ENCODE results near the gene CAMKMT.
A peak's percentile ranks its signal among the peaks of the same experiment; 100 is the strongest.

CAMKMT gene

GRCh38 chr2:44723921-44724320, 362.2 kb downstream of the CAMKMT start:
- H3K18ac ChIP-seq (ENCODE audit: low read length) = no peak overlapping the region
- H3K14ac ChIP-seq (ENCODE audit: low read length) = no peak overlapping the region
- no peak overlapping the region for H3K27ac ChIP-seq (ENCODE audit: low read depth, low read length)
- no peak overlapping the region for H4K12ac ChIP-seq (ENCODE audit: low read depth, low read length)
- H4K91ac ChIP-seq (ENCODE audit: low read depth, low read length) = no peak overlapping the region
- H3K9ac ChIP-seq (ENCODE audit: low read length) = no peak overlapping the region
- DNase-seq = peak; percentile 88 to 96
- no peak overlapping the region for H2AFZ ChIP-seq (ENCODE audit: insufficient read depth, low read length, poor library complexity)
- no peak overlapping the region for H3K4me2 ChIP-seq (ENCODE audit: low read length)
- H3K27me3 ChIP-seq (ENCODE audit: insufficient read depth, low read length) = no peaks in the 10 kb centered on the region
- H2BK5ac ChIP-seq (ENCODE audit: low read depth, low read length, poor library complexity) = no peak overlapping the region
- H3K4me1 ChIP-seq (ENCODE audit: control insufficient read depth in 1 of 2, insufficient read depth in 2 of 2, low read length in 2 of 2) = no peaks in the 10 kb centered on the region
- H2AK5ac ChIP-seq (ENCODE audit: low read length) = no peak overlapping the region
- no peak overlapping the region for H3K23ac ChIP-seq (ENCODE audit: low read length)
- H3K79me1 ChIP-seq (ENCODE audit: low read length) = no peaks in the 10 kb centered on the region
- H3K9me3 ChIP-seq (ENCODE audit: insufficient read depth, low read depth, low read length) = no peaks in the 10 kb centered on the region
- H2BK12ac ChIP-seq (ENCODE audit: low read length) = no peak overlapping the region
- no peak overlapping the region for H3K4ac ChIP-seq (ENCODE audit: low read depth, low read length)
- WGBS (ENCODE audit: extremely low coverage, insufficient coverage, insufficient read length) = no CpG with 5 or more reads among the region's 3 CpGs
- no peaks in the 10 kb centered on the region for H3K79me2 ChIP-seq (ENCODE audit: control insufficient read depth, insufficient read depth, low read length, poor library complexity)
- H2BK120ac ChIP-seq (ENCODE audit: insufficient read depth, low read length, poor library complexity) = no peak overlapping the region
- H3K4me3 ChIP-seq (ENCODE audit: low read depth, low read length) = no peak overlapping the region
- H4K8ac ChIP-seq (ENCODE audit: low read depth, low read length) = no peak overlapping the region
- no peaks in the 10 kb centered on the region for H3K36me3 ChIP-seq (ENCODE audit: control insufficient read depth in 1 of 2, insufficient read depth in 2 of 2, low read length in 2 of 2)

DNA sequence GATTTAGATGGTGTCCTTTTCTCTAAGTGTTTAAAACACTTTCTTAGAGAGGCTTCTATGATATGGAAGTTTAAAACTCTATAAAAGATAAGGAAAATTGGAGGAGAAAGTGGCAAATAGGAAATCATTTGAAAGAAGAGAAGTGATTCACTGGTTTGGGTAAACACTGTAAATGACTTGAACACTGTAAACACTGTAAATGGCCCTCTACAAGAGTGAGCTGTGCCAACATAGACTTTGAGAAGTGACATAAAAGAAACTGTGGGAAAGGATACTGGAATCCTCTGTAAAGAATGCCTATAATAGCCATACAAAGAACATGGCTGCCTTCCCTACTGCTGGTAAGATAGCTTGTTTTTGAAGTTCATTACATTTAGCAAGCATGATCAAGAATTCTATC, 368.8 kb downstream of the CAMKMT start:
- Histone ChIP-seq H2BK120ac (ENCODE audit: insufficient read depth, low read length, poor library complexity) (no peak overlapping the region), H3K18ac (ENCODE audit: low read length) (no peak overlapping the region), H3K14ac (ENCODE audit: low read length) (no peak overlapping the region), H2BK12ac (ENCODE audit: low read length) (no peak overlapping the region), H2BK5ac (ENCODE audit: low read depth, low read length, poor library complexity) (no peak overlapping the region), H3K4me1 (ENCODE audit: control insufficient read depth in 1 of 2, insufficient read depth in 2 of 2, low read length in 2 of 2) (no peaks in the 10 kb centered on the region), H4K12ac (ENCODE audit: low read depth, low read length) (no peak overlapping the region), H3K9me3 (ENCODE audit: insufficient read depth, low read depth, low read length) (no peaks in the 10 kb centered on the region), H3K9ac (ENCODE audit: low read length) (no peak overlapping the region), H3K23ac (ENCODE audit: low read length) (no peak overlapping the region), H3K4ac (ENCODE audit: low read depth, low read length) (no peak overlapping the region), H3K79me2 (ENCODE audit: control insufficient read depth, insufficient read depth, low read length, poor library complexity) (no peaks in the 10 kb centered on the region), H4K91ac (ENCODE audit: low read depth, low read length) (no peak overlapping the region), H3K79me1 (ENCODE audit: low read length) (no peaks in the 10 kb centered on the region), H3K4me3 (ENCODE audit: low read depth, low read length) (no peak overlapping the region), H3K4me2 (ENCODE audit: low read length) (no peak overlapping the region), H3K27me3 (ENCODE audit: insufficient read depth, low read length) (no peaks in the 10 kb centered on the region), H4K8ac (ENCODE audit: low read depth, low read length) (no peak overlapping the region), H3K27ac (ENCODE audit: low read depth, low read length) (no peak overlapping the region), H2AK5ac (ENCODE audit: low read length) (no peak overlapping the region), H2AFZ (ENCODE audit: insufficient read depth, low read length, poor library complexity) (no peak overlapping the region), H3K36me3 (ENCODE audit: control insufficient read depth in 1 of 2, insufficient read depth in 2 of 2, low read length in 2 of 2) (no peaks in the 10 kb centered on the region)
- DNase-seq = no peak

DNA sequence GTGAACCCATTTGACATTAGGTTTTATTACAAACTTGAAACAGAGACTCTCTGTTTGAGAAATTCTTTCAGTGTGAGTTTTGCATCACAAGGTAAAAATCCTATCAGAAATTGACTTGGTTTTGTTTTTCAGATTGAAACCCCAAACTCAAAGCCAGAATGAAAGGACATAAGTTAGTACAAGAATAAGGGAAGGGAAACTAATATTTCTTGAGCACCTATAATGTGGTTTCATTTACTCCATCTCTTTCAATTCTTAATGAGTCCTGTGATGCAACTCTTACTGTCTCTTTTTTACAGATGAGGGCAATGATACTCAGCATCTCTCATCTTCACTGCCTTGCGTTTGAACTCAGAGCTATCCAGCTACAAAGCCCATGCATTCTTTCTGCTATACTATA, 369.8 kb downstream of the CAMKMT start:
- no peak overlapping the region for H2AK5ac ChIP-seq (ENCODE audit: low read length)
- H2BK5ac ChIP-seq (ENCODE audit: low read depth, low read length, poor library complexity) = no peak overlapping the region
- WGBS (ENCODE audit: extremely low coverage, insufficient coverage, insufficient read length) = no CpG with 5 or more reads among the region's 1 CpG
- H3K4me3 ChIP-seq (ENCODE audit: low read depth, low read length) = no peak overlapping the region
- no peaks in the 10 kb centered on the region for H3K36me3 ChIP-seq (ENCODE audit: control insufficient read depth in 1 of 2, insufficient read depth in 2 of 2, low read length in 2 of 2)
- H3K9me3 ChIP-seq (ENCODE audit: insufficient read depth, low read depth, low read length) = no peaks in the 10 kb centered on the region
- H3K9ac ChIP-seq (ENCODE audit: low read length) = no peak overlapping the region
- no peak overlapping the region for H3K23ac ChIP-seq (ENCODE audit: low read length)
- no peak overlapping the region for H3K14ac ChIP-seq (ENCODE audit: low read length)
- no peak overlapping the region for H4K8ac ChIP-seq (ENCODE audit: low read depth, low read length)
- no peaks in the 10 kb centered on the region for H3K79me1 ChIP-seq (ENCODE audit: low read length)
- no peak for DNase-seq
- no peak overlapping the region for H2BK120ac ChIP-seq (ENCODE audit: insufficient read depth, low read length, poor library complexity)
- no peak overlapping the region for H3K27ac ChIP-seq (ENCODE audit: low read depth, low read length)
- H3K4me2 ChIP-seq (ENCODE audit: low read length) = no peak overlapping the region
- H3K79me2 ChIP-seq (ENCODE audit: control insufficient read depth, insufficient read depth, low read length, poor library complexity) = no peaks in the 10 kb centered on the region
- no peak overlapping the region for H4K91ac ChIP-seq (ENCODE audit: low read depth, low read length)
- H3K27me3 ChIP-seq (ENCODE audit: insufficient read depth, low read length) = no peaks in the 10 kb centered on the region
- H4K12ac ChIP-seq (ENCODE audit: low read depth, low read length) = no peak overlapping the region
- H3K4me1 ChIP-seq (ENCODE audit: control insufficient read depth in 1 of 2, insufficient read depth in 2 of 2, low read length in 2 of 2) = no peaks in the 10 kb centered on the region
- H3K18ac ChIP-seq (ENCODE audit: low read length) = no peak overlapping the region
- H2AFZ ChIP-seq (ENCODE audit: insufficient read depth, low read length, poor library complexity) = no peak overlapping the region
- H2BK12ac ChIP-seq (ENCODE audit: low read length) = no peak overlapping the region
- H3K4ac ChIP-seq (ENCODE audit: low read depth, low read length) = no peak overlapping the region

DNA sequence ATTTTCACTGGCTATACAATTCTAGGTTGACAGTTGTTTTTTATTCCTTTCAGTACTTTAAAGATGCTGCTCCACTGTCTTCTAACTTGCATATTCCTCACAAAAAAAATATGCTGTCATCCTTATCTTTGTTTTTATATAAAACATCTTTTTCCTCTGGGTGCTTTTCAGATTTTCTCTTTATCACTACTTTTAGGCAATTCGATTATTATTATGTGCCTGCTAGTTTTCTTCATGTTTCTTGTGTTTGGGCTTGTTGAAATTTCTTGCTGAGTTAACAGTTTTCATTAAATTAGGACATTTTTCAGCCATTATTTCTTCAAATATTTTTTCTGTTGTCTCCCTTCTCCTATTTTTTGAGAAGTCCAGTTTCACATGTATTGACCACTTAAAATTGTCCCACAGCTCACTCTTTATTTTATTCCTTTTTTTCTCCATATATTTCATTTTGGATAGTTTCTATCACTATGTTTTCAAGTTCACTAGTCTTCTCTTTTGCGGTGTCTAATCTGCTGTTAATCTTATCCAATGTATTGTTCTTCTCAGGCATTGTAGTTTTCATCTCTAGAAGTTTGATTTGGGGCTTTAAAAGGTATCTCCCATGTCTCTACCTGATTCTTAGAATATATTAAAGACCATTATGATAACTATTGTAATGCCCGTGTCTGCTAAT, 374.7 kb downstream of the CAMKMT start:
- Histone ChIP-seq H3K4me1 (ENCODE audit: control insufficient read depth in 1 of 2, insufficient read depth in 2 of 2, low read length in 2 of 2) (no peaks in the 10 kb centered on the region), H3K9me3 (ENCODE audit: insufficient read depth, low read depth, low read length) (peaks cover 2% of the 10 kb centered on the region), H3K27ac (ENCODE audit: low read depth, low read length) (no peak overlapping the region), H4K91ac (ENCODE audit: low read depth, low read length) (no peak overlapping the region), H3K4me2 (ENCODE audit: low read length) (no peak overlapping the region), H2BK12ac (ENCODE audit: low read length) (no peak overlapping the region), H3K36me3 (ENCODE audit: control insufficient read depth in 1 of 2, insufficient read depth in 2 of 2, low read length in 2 of 2) (no peaks in the 10 kb centered on the region), H4K12ac (ENCODE audit: low read depth, low read length) (no peak overlapping the region), H3K18ac (ENCODE audit: low read length) (no peak overlapping the region), H3K4ac (ENCODE audit: low read depth, low read length) (no peak overlapping the region), H3K14ac (ENCODE audit: low read length) (no peak overlapping the region), H2AFZ (ENCODE audit: insufficient read depth, low read length, poor library complexity) (no peak overlapping the region), H2AK5ac (ENCODE audit: low read length) (no peak overlapping the region), H3K27me3 (ENCODE audit: insufficient read depth, low read length) (no peaks in the 10 kb centered on the region), H3K9ac (ENCODE audit: low read length) (no peak overlapping the region), H3K79me1 (ENCODE audit: low read length) (no peaks in the 10 kb centered on the region), H4K8ac (ENCODE audit: low read depth, low read length) (no peak overlapping the region), H3K4me3 (ENCODE audit: low read depth, low read length) (no peak overlapping the region), H2BK120ac (ENCODE audit: insufficient read depth, low read length, poor library complexity) (no peak overlapping the region), H2BK5ac (ENCODE audit: low read depth, low read length, poor library complexity) (no peak overlapping the region), H3K79me2 (ENCODE audit: control insufficient read depth, insufficient read depth, low read length, poor library complexity) (no peaks in the 10 kb centered on the region), H3K23ac (ENCODE audit: low read length) (no peak overlapping the region)
- DNase-seq = no peak
- WGBS (ENCODE audit: extremely low coverage, insufficient coverage, insufficient read length) = no CpG with 5 or more reads among the region's 3 CpGs

All from trophoblast cell (in vitro differentiated cells and primary cell).